Lower lobe of right lung (tissue), 2 donors: ENCODE results near the gene PKNOX2. TPM values are rescaled to one million over a fixed set of nuclear protein-coding genes. Genes with fewer than 3 reads are reported as not detected.

Experiments
- ATAC-seq, 2 donors: fragments of 200-7000 bp; cut with Tn5 transposase; one replicate each; pipeline ENCODE4 v1.9.1; 2020 to 2022; ENCODE audit warnings: mild to moderate bottlenecking in 2 of 2, moderate library complexity in 2 of 2
- DNase-seq: peaks from one replicate; pipeline ENCODE4 v3.0.0-alpha.2; 2020
- H3K27ac ChIP-seq: fragments of 200-600 bp; one replicate; pipeline ENCODE4 v1.8.0; 2022
- H3K27me3 ChIP-seq: fragments of 200-600 bp; one replicate; pipeline ENCODE4 v1.8.0; 2022; ENCODE audit warnings: low read depth
- H3K36me3 ChIP-seq: fragments of 200-600 bp; one replicate; pipeline ENCODE4 v1.8.0; 2022; ENCODE audit warnings: mild to moderate bottlenecking
- H3K4me1 ChIP-seq: fragments of 200-600 bp; one replicate; pipeline ENCODE4 v1.8.0; 2022
- H3K4me3 ChIP-seq: fragments of 200-600 bp; one replicate; pipeline ENCODE4 v1.8.0; 2022; ENCODE audit warnings: mild to moderate bottlenecking
- H3K9me3 ChIP-seq: fragments of 200-600 bp; one replicate; pipeline ENCODE4 v1.8.0; 2022
- CTCF ChIP-seq: fragments of 200-600 bp; IDR thresholded peaks from one replicate; pipeline ENCODE4 v1.8.0; 2022; ENCODE audit warnings: antibody characterized with exemption, mild to moderate bottlenecking
- intact Hi-C: fragments of 100-400 bp; cut with DNase I; formaldehyde crosslinking; loops from one replicate; pipeline ENCODE4 v1.11.0; 2022
- total RNA-seq: library from RNA; stranded (reverse); fragmentation: NEBNext Ultra II Directional; extraction: Animal tissue kit (Norgen Biotek cat#: 25700); gene quantifications from one replicate; pipeline ENCODE4 v1.2.1, GENCODE V29; 2021
- donor health status: DM: no; HTN: yes; CAD: no; lungs with severe emphysema.

The PKNOX2 gene
- total RNA-seq, 1 donor from 2014 or later = 14.4 TPM

GRCh38 chr11:125244166-125244565 is 79.6 kb downstream of the PKNOX2 start:
- Histone ChIP-seq H3K4me3 (no peak overlapping the region), H3K9me3 (no peaks in the 10 kb centered on the region), H3K27ac (no peak overlapping the region), H3K27me3 (no peaks in the 10 kb centered on the region), H3K4me1 (no peaks in the 10 kb centered on the region), H3K36me3 (no peaks in the 10 kb centered on the region)
- no peak for TF ChIP-seq CTCF
- DNase-seq = no peak
- intact Hi-C loops = no loop called here
- no peak for ATAC-seq

- no peaks in the 10 kb centered on the region for H3K36me3 ChIP-seq
- no peak overlapping the region for H3K4me3 ChIP-seq
- ATAC-seq (peak; percentile 18 to 24), DNase-seq (no peak)
- no peaks in the 10 kb centered on the region for H3K9me3 ChIP-seq
- no peak overlapping the region for H3K27ac ChIP-seq
- intact Hi-C loops = no loop called here
- H3K4me1 ChIP-seq = no peaks in the 10 kb centered on the region
- no peak for TF ChIP-seq CTCF
- no peaks in the 10 kb centered on the region for H3K27me3 ChIP-seq
Observed at GRCh38 chr11:125245299-125245698, 80.7 kb downstream of the PKNOX2 start.

- TF ChIP-seq CTCF = no peak
- Histone ChIP-seq H3K36me3 (no peaks in the 10 kb centered on the region), H3K9me3 (no peaks in the 10 kb centered on the region), H3K4me3 (no peak overlapping the region), H3K27me3 (no peaks in the 10 kb centered on the region), H3K27ac (no peak overlapping the region), H3K4me1 (no peaks in the 10 kb centered on the region)
- DNase-seq (no peak), ATAC-seq (no peak)
- intact Hi-C loops = no loop called here
Observed at GRCh38 chr11:125247431-125247830, 82.9 kb downstream of the PKNOX2 start.

GRCh38 chr11:125250318-125251213 is 86.0 kb downstream of the PKNOX2 start:
- Histone ChIP-seq H3K4me3 (no peak overlapping the region), H3K9me3 (no peaks in the 10 kb centered on the region), H3K27ac (peak overlapping the region; percentile 43), H3K4me1 (no peaks in the 10 kb centered on the region), H3K36me3 (no peaks in the 10 kb centered on the region), H3K27me3 (no peaks in the 10 kb centered on the region)
- no peak for TF ChIP-seq CTCF
- no peak for DNase-seq
- intact Hi-C loops = no loop called here
- ATAC-seq = no peak

- Histone ChIP-seq H3K9me3 (no peaks in the 10 kb centered on the region), H3K27ac (no peak overlapping the region), H3K27me3 (peaks cover 5% of the 10 kb centered on the region), H3K4me3 (no peak overlapping the region), H3K4me1 (no peaks in the 10 kb centered on the region), H3K36me3 (no peaks in the 10 kb centered on the region)
- ATAC-seq (no peak), DNase-seq (no peak)
- intact Hi-C loops = no loop called here
- no peak for TF ChIP-seq CTCF
Observed at GRCh38 chr11:125251214-125251545, 86.6 kb downstream of the PKNOX2 start.
